ENCODE measurements around the gene CNPY4.

Gene CNPY4

GRCh38 chr7:100081535-100082102 is 37.8 kb upstream of the CNPY4 start, which contains the start of gene ZNF3:
Gene ZNF3 (minus strand): TSS chr7:100081723. CDS start chr7:100077357, 4,366 bp downstream.
- H3K27me3 ChIP-seq (ENCODE audit: control insufficient read depth, insufficient read depth, low read length, poor library complexity, severe bottlenecking), result no peaks in the 10 kb centered on the region
- H3K36me3 ChIP-seq (ENCODE audit: control insufficient read depth, insufficient read depth, low read length), result peaks cover 31% of the 10 kb centered on the region
- no peaks in the 10 kb centered on the region for H3K9me3 ChIP-seq (ENCODE audit: control insufficient read depth, low read length)
- H3K27ac ChIP-seq (ENCODE audit: insufficient read depth, low read depth, low read length, poor library complexity, severe bottlenecking), result peak within 1 kb of the TSS; percentile 84
- H3K4me3 ChIP-seq (ENCODE audit: insufficient read depth, low read depth, low read length), result peak within 1 kb of the TSS; percentile 97
- peaks cover 12% of the 10 kb centered on the region for H3K4me1 ChIP-seq (ENCODE audit: control insufficient read depth, insufficient read depth, low read length)
- 0 to 1% methylated on average over 55 of the region's 55 CpGs for WGBS, 2 experiments

GRCh38 chr7:100082978-100083377 is 36.5 kb upstream of the CNPY4 start:
- Histone ChIP-seq H3K4me3 (ENCODE audit: insufficient read depth, low read depth, low read length) (no peak overlapping the region), H3K9me3 (ENCODE audit: control insufficient read depth, low read length) (no peaks in the 10 kb centered on the region), H3K27ac (ENCODE audit: insufficient read depth, low read depth, low read length, poor library complexity, severe bottlenecking) (peak overlapping the region; percentile 71), H3K36me3 (ENCODE audit: control insufficient read depth, insufficient read depth, low read length) (peaks cover 17% of the 10 kb centered on the region), H3K4me1 (ENCODE audit: control insufficient read depth, insufficient read depth, low read length) (peaks cover 12% of the 10 kb centered on the region), H3K27me3 (ENCODE audit: control insufficient read depth, insufficient read depth, low read length, poor library complexity, severe bottlenecking) (no peaks in the 10 kb centered on the region)
- 84 to 88% methylated on average over 4 of the region's 4 CpGs for WGBS, 2 experiments

DNA sequence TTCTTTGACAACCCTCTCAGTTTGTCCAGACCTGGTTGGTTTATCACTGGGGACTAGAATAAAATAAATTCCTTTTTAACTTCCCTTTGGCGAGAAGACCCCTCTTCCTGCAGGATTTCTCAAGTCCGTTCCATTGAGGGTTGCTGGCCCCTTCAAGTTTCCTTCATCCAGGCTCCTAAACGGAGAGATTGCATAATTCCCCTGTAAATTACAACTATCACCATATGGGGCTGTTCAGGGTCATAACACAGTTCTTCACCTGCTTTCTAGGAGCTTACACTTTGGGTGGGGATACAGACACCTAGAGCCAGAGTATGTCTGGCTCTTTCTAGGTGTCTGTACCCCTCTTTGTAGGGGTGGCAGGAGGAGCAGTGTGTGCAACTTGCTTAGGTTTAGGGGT is 33.9 kb upstream of the CNPY4 start:
- H3K4me3 ChIP-seq (ENCODE audit: insufficient read depth, low read depth, low read length), result no peak overlapping the region
- H3K27me3 ChIP-seq (ENCODE audit: control insufficient read depth, insufficient read depth, low read length, poor library complexity, severe bottlenecking), result no peaks in the 10 kb centered on the region
- no peaks in the 10 kb centered on the region for H3K36me3 ChIP-seq (ENCODE audit: control insufficient read depth, insufficient read depth, low read length)
- H3K9me3 ChIP-seq (ENCODE audit: control insufficient read depth, low read length), result no peaks in the 10 kb centered on the region
- H3K4me1 ChIP-seq (ENCODE audit: control insufficient read depth, insufficient read depth, low read length), result peaks cover 11% of the 10 kb centered on the region
- 89 to 90% methylated on average over 3 of the region's 3 CpGs for WGBS, 2 experiments
- H3K27ac ChIP-seq (ENCODE audit: insufficient read depth, low read depth, low read length, poor library complexity, severe bottlenecking), result no peak overlapping the region

- peaks cover 8% of the 10 kb centered on the region for H3K36me3 ChIP-seq (ENCODE audit: control insufficient read depth, insufficient read depth, low read length)
- no peak overlapping the region for H3K27ac ChIP-seq (ENCODE audit: insufficient read depth, low read depth, low read length, poor library complexity, severe bottlenecking)
- peaks cover 11% of the 10 kb centered on the region for H3K4me1 ChIP-seq (ENCODE audit: control insufficient read depth, insufficient read depth, low read length)
- H3K9me3 ChIP-seq (ENCODE audit: control insufficient read depth, low read length), result no peaks in the 10 kb centered on the region
- H3K4me3 ChIP-seq (ENCODE audit: insufficient read depth, low read depth, low read length), result no peak overlapping the region
- WGBS, 2 experiments, result 85 to 86% methylated on average over 10 of the region's 10 CpGs
- H3K27me3 ChIP-seq (ENCODE audit: control insufficient read depth, insufficient read depth, low read length, poor library complexity, severe bottlenecking), result no peaks in the 10 kb centered on the region
Measured at GRCh38 chr7:100087055-100087750, 32.2 kb upstream of the CNPY4 start.

GRCh38 chr7:100088095-100088620 is 31.3 kb upstream of the CNPY4 start:
- peaks cover 5% of the 10 kb centered on the region for H3K4me1 ChIP-seq (ENCODE audit: control insufficient read depth, insufficient read depth, low read length)
- H3K4me3 ChIP-seq (ENCODE audit: insufficient read depth, low read depth, low read length), result peak overlapping the region; percentile 81
- H3K27ac ChIP-seq (ENCODE audit: insufficient read depth, low read depth, low read length, poor library complexity, severe bottlenecking), result peak overlapping the region; percentile 61
- H3K36me3 ChIP-seq (ENCODE audit: control insufficient read depth, insufficient read depth, low read length), result peaks cover 16% of the 10 kb centered on the region
- 90 to 91% methylated on average over 11 of the region's 11 CpGs for WGBS, 2 experiments
- no peaks in the 10 kb centered on the region for H3K9me3 ChIP-seq (ENCODE audit: control insufficient read depth, low read length)
- H3K27me3 ChIP-seq (ENCODE audit: control insufficient read depth, insufficient read depth, low read length, poor library complexity, severe bottlenecking), result no peaks in the 10 kb centered on the region

DNA sequence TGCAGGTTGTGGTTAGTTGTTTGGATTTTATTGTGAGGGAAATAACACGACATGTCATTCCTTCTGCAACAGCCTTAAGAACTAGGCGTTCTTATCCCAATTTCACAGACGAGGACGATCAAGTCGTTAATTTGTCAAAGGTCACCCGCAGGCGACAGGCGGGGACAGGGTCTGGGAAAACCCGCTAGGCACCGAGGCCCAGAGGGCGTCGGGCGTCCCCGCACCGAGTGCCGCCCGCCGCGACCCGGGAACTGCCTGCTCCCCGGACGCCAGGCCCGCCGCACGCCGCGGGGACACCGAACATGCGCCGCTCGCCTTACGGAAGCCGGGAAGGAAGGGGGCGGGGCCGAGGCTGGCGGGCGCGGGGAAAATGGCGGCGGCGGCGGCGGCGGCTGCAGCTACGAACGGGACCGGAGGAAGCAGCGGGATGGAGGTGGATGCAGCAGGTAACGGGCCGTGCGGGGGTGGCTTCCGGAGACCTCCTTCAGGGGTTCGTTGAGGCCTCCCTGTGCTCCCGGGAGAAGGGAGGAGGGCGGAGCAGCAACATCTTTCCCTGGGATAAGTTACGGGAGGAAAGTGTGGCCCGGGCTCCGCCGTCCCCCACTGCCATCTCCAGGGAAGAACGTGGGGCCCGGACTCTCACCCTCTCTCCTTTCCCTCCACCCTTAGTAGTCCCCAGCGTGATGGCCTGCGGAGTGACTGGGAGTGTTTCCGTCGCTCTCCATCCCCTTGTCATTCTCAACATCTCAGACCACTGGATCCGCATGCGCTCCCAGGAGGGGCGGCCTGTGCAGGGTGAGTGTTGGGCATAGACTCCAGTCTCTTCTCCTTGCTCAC is 30.6 kb upstream of the CNPY4 start, which contains the start of gene COPS6:
Gene COPS6, plus strand, starts transcription at position 349 of the 837 bp plus-strand sequence. Its CDS starts 22 bp downstream, at position 371.
- Histone ChIP-seq H3K27me3 (ENCODE audit: control insufficient read depth, insufficient read depth, low read length, poor library complexity, severe bottlenecking) (no peaks in the 10 kb centered on the region), H3K9me3 (ENCODE audit: control insufficient read depth, low read length) (no peaks in the 10 kb centered on the region), H3K27ac (ENCODE audit: insufficient read depth, low read depth, low read length, poor library complexity, severe bottlenecking) (peak within 1 kb of the TSS; percentile 61), H3K4me1 (ENCODE audit: control insufficient read depth, insufficient read depth, low read length) (peaks cover 5% of the 10 kb centered on the region), H3K4me3 (ENCODE audit: insufficient read depth, low read depth, low read length) (peak within 1 kb of the TSS; percentile 81), H3K36me3 (ENCODE audit: control insufficient read depth, insufficient read depth, low read length) (peaks cover 23% of the 10 kb centered on the region)
- 1% methylated on average over 68 of the region's 68 CpGs for WGBS, 2 experiments

- Histone ChIP-seq H3K4me1 (ENCODE audit: control insufficient read depth, insufficient read depth, low read length) (peaks cover 5% of the 10 kb centered on the region), H3K36me3 (ENCODE audit: control insufficient read depth, insufficient read depth, low read length) (peaks cover 30% of the 10 kb centered on the region), H3K9me3 (ENCODE audit: control insufficient read depth, low read length) (no peaks in the 10 kb centered on the region), H3K27ac (ENCODE audit: insufficient read depth, low read depth, low read length, poor library complexity, severe bottlenecking) (no peak overlapping the region), H3K27me3 (ENCODE audit: control insufficient read depth, insufficient read depth, low read length, poor library complexity, severe bottlenecking) (no peaks in the 10 kb centered on the region), H3K4me3 (ENCODE audit: insufficient read depth, low read depth, low read length) (peak overlapping the region; percentile 81)
- 43 to 57% methylated on average over 7 of the region's 7 CpGs for WGBS, 2 experiments
Measured at GRCh38 chr7:100089458-100090196, 29.8 kb upstream of the CNPY4 start.

DNA sequence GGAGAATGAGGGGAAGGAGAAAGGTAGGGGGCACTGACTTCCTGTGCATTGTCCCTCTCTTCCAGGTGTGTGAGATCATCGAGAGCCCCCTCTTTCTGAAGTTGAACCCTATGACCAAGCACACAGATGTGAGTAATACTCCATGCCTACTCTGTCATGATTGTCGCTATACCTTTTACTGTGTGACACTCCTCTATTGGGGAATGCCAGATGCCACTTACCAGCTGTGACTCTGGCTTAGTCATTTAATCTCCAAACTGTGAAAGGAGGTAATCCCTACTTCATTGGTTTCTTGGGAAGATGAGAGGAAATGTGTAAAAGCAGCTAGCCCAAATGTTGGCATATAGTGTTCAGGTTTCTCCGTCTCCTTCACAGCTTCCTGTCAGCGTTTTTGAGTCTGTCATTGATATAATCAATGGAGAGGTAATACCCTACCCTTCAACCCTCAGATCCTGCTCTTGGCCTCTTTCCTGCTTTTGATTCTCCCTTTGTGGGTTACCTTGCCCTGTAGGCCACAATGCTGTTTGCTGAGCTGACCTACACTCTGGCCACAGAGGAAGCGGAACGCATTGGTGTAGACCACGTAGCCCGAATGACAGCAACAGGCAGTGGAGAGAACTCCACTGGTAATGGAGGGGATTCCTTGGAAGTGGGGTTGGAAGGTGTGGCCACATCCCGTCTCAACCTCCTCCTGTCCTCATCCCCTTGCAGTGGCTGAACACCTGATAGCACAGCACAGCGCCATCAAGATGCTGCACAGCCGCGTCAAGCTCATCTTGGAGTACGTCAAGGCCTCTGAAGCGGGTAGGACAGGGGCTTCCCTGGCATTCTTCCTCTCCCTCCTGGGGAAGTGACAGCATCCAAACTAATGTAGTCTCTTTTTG is 28.7 kb upstream of the CNPY4 start:
- Histone ChIP-seq H3K9me3 (ENCODE audit: control insufficient read depth, low read length) (no peaks in the 10 kb centered on the region), H3K4me3 (ENCODE audit: insufficient read depth, low read depth, low read length) (no peak overlapping the region), H3K27me3 (ENCODE audit: control insufficient read depth, insufficient read depth, low read length, poor library complexity, severe bottlenecking) (no peaks in the 10 kb centered on the region), H3K4me1 (ENCODE audit: control insufficient read depth, insufficient read depth, low read length) (peaks cover 5% of the 10 kb centered on the region), H3K36me3 (ENCODE audit: control insufficient read depth, insufficient read depth, low read length) (peaks cover 42% of the 10 kb centered on the region), H3K27ac (ENCODE audit: insufficient read depth, low read depth, low read length, poor library complexity, severe bottlenecking) (peak overlapping the region; percentile 32)
- 93 to 94% methylated on average over 14 of the region's 14 CpGs for WGBS, 2 experiments
